Immature natural killer cell (primary cell): ENCODE results near the gene LATS2. TPM values are rescaled to one million over a fixed set of nuclear protein-coding genes. Genes with fewer than 3 reads are reported as not detected.

Experiments used
- DNase-seq, 3 donors: peaks; one replicate each; pipeline ENCODE4 v3.0.0; 2022; ENCODE audit warnings: mixed read lengths in 1 of 3
- H3K27ac Mint-ChIP-seq, 6 donors: one replicate each; pipeline ENCODE4 v1.8.0; 2020; ENCODE audit warnings: mixed read lengths in 6 of 6, mild to moderate bottlenecking in 5 of 6, inconsistent platforms in 4 of 6, moderate library complexity in 3 of 6
- H3K27me3 Mint-ChIP-seq, 3 donors: one replicate each; pipeline ENCODE4 v1.8.0; 2020 to 2021; ENCODE audit warnings: low read depth in 3 of 3, mild to moderate bottlenecking in 3 of 3, mixed read lengths in 3 of 3, moderate library complexity in 3 of 3, inconsistent platforms in 1 of 3
- H3K36me3 Mint-ChIP-seq, 3 donors: one replicate each; pipeline ENCODE4 v1.8.0; 2020; ENCODE audit warnings: mixed read lengths in 3 of 3, inconsistent platforms in 2 of 3, mild to moderate bottlenecking in 2 of 3
- H3K4me1 Mint-ChIP-seq, 2 donors: one replicate each; pipeline ENCODE4 v1.8.0; 2020; ENCODE audit warnings: inconsistent platforms in 2 of 2, mild to moderate bottlenecking in 2 of 2, mixed read lengths in 2 of 2, moderate library complexity in 1 of 2
- H3K4me3 Mint-ChIP-seq, 5 donors: one replicate each; pipeline ENCODE4 v1.8.0; 2020; ENCODE audit warnings: mild to moderate bottlenecking in 5 of 5, mixed read lengths in 5 of 5, inconsistent platforms in 3 of 5, moderate library complexity in 3 of 5
- H3K9me3 Mint-ChIP-seq, 6 donors: one replicate each; pipeline ENCODE4 v1.8.0; 2020; ENCODE audit warnings: mild to moderate bottlenecking in 6 of 6, mixed read lengths in 6 of 6, inconsistent platforms in 4 of 6, moderate library complexity in 3 of 6
- polyA plus RNA-seq, 3 donors: library from polyadenylated mRNA; unstranded; fragments of 300-500 nt; fragmentation: Illumina TruSeq; gene quantifications; one replicate each; pipeline ENCODE4 v1.2.3, GENCODE V29; 2021

LATS2 gene
- polyA plus RNA-seq, 3 donors from 2014 or later: 0.59 to 1.8 (median 1.3) TPM

DNA sequence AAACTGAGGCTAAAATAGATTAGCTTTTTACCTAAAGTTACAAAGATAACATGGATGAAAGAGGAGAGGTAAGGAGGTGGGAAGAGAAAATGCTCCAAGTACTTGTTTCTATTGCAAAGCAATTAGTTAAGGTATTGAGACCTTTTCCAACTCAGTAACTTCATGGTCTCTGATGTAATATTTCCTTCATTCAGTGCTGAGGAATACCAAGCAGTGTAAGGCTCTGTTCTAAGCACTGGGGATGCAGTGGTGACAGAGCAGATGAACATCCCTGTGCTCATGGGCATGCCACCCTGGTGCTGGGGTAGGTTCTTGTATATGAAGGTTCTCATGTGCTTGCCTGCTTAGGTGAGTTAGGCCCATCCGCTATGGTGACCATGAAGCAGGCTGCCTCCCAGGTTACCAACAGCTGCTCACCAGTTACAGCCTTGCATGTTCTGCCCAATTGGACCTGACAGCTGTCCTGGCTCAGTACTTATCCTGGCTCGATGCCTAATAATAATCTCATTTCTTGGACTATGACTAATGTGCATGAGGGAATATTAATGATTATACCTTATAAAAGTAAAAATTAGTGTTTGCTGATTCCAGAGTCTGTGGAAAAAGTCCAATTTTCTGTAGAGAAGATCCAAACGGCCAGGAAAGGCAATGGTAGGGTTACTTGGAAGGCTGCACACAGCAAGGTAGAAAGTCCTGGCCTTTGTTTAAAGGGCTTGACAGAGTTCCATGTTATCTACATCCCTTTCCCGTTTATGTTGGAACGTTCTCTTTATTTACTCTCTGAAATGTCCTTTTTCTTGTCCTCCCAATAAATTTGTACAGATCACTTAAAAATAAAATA, 48.3 kb downstream of the LATS2 start:
- H3K4me3 Mint-ChIP-seq: peak overlapping the region in 3 of 5 donors; percentile 39 to 62 (median 45)

DNA sequence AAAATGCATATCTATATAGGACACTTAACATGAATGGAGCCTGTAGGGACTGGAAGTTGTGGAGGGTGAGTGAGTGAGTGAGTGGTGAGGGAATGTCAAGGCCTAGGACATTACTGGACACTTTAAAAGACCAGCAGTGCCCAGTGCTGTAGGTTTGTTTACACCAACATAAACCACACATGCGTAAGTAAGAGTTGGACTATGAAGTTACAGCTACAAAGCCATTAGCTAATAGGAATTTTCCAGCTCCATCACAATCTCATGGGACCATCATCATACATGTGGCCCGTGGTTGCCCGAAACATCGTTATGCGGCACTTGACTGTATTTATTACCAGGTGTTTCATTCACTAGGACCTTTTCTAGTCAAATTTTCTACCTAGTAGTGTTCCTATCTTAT, 49.2 kb downstream of the LATS2 start:
- peak overlapping the region in 1 of 6 donors; percentile 46 for H3K27ac Mint-ChIP-seq

More for the DNA sequence above, 48.3 kb downstream of the LATS2 start:
- Mint-ChIP-seq H3K4me1 (peaks cover 62 to 83% of the 10 kb centered on the region in 2 donors), H3K9me3 (peaks cover 0 to 2% (median 0%) of the 10 kb centered on the region in 6 donors), H3K36me3 (no peaks in the 10 kb centered on the region), H3K27me3 (no peaks in the 10 kb centered on the region), H3K27ac (peak overlapping the region in 2 of 6 donors; percentile 28 to 46)
- DNase-seq: no peak

DNA sequence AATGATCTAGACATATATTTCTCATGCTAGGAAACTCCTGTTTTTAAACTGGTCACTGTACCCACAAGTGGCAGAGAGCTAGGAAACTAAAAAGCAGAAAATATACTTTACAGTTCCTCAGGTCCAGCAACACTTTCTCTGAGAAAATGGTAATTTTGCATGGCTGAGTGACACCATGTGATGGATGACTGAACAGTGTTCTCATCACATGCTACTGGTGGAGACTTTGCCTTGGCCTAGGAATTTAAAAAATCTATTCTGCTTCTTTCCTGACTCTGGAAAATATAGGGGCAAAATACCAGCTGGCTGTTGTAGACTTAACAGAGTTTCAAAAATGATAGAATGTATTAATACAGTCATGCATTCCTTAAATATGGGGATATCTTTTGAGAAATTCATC, 50.0 kb downstream of the LATS2 start:
- H3K4me1 Mint-ChIP-seq: peaks cover 45 to 66% of the 10 kb centered on the region in 2 donors
- no peak for DNase-seq
- H3K36me3 Mint-ChIP-seq: no peaks in the 10 kb centered on the region
- H3K27ac Mint-ChIP-seq: peak overlapping the region in 2 of 6 donors; percentile 48 to 65
- H3K27me3 Mint-ChIP-seq: no peaks in the 10 kb centered on the region
- H3K9me3 Mint-ChIP-seq: peaks cover 0 to 2% (median 0%) of the 10 kb centered on the region in 6 donors
- peak overlapping the region in 1 of 5 donors; percentile 43 for H3K4me3 Mint-ChIP-seq

More for the DNA sequence above, 49.2 kb downstream of the LATS2 start:
- no peaks in the 10 kb centered on the region for H3K27me3 Mint-ChIP-seq
- peaks cover 0 to 2% (median 0%) of the 10 kb centered on the region in 6 donors for H3K9me3 Mint-ChIP-seq
- no peak for DNase-seq
- H3K36me3 Mint-ChIP-seq: no peaks in the 10 kb centered on the region
- H3K4me1 Mint-ChIP-seq: peaks cover 53 to 74% of the 10 kb centered on the region in 2 donors
- H3K4me3 Mint-ChIP-seq: peak overlapping the region in 4 of 5 donors; percentile 39 to 63 (median 54)

DNA sequence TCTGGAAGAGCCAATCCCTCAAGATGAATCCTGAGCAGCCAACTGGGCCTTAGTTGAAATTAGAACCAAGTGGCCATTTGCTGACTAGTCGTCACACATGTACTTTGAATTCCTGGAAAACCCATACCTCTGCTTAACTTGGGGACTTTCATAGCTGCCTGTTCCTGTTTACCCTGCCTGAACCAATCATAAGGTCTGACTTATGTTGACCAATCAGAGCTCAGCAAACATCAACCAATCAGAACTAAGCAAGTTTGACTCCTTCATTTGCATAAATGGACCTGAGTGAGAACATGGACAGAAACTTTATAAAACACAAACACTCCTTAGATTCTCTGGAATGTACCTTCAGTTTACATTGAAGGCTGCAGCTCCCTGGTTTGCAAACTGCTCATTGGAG, 50.8 kb downstream of the LATS2 start:
- Mint-ChIP-seq H3K36me3 (no peaks in the 10 kb centered on the region), H3K9me3 (peaks cover 0 to 2% (median 0%) of the 10 kb centered on the region in 6 donors), H3K27me3 (no peaks in the 10 kb centered on the region), H3K27ac (peak overlapping the region in 4 of 6 donors; percentile 48 to 76 (median 58)), H3K4me1 (peaks cover 44 to 68% of the 10 kb centered on the region in 2 donors), H3K4me3 (peak overlapping the region in 3 of 5 donors; percentile 7 to 45 (median 19))
- peak in 1 of 3 donors; percentile 10 for DNase-seq

DNA sequence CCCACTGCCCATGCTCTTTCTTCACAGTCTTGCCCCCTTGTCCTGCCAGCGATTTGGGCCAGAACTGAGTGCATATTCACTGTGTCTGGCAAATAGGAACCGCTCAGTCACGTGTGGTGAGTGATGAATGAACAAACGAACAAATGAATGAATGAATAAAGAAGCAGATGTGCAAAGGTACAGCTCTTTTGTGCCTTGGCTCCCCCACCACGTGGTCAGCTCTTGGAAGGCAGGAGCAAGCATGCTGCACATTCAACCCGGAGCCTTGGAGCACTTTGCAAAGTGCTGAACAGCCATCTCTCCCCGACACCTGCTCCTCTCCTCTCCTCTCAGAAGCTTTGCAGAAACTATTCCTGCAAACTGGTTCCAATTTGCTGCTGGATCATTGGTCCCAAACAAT, 52.4 kb downstream of the LATS2 start:
- H3K4me1 Mint-ChIP-seq: peaks cover 40 to 74% of the 10 kb centered on the region in 2 donors

DNA sequence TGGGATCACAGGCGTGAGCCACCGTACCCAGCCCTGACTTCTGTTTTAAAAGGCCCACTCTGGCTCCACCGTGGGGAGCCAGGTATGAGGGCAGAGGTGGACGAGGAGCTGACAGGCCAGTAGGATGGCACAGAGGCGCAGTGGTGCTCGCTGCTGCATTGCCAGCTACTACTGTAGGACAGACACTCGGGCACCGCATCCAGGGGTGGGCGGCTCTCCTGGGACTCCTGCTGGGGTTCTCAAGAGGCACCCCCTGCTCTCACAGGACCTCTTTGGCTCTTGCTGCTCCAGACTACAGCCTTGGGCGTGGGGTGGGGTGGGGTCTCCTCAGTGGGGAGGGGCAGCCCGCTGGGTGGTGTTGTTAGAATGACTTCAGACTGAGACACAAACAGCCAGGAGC, 53.4 kb downstream of the LATS2 start:
- no peak overlapping the region for H3K27ac Mint-ChIP-seq
- H3K36me3 Mint-ChIP-seq: no peaks in the 10 kb centered on the region
- no peak for DNase-seq
- H3K27me3 Mint-ChIP-seq: peaks cover 0 to 2% (median 1%) of the 10 kb centered on the region in 3 donors
- H3K4me1 Mint-ChIP-seq: peaks cover 38 to 64% of the 10 kb centered on the region in 2 donors
- no peak overlapping the region for H3K4me3 Mint-ChIP-seq
- H3K9me3 Mint-ChIP-seq: no peaks in the 10 kb centered on the region

More for the DNA sequence above, 52.4 kb downstream of the LATS2 start:
- DNase-seq: no peak
- H3K27me3 Mint-ChIP-seq: peaks cover 0 to 2% (median 1%) of the 10 kb centered on the region in 3 donors
- H3K9me3 Mint-ChIP-seq: no peaks in the 10 kb centered on the region
- no peaks in the 10 kb centered on the region for H3K36me3 Mint-ChIP-seq
- H3K4me3 Mint-ChIP-seq: no peak overlapping the region
- peak overlapping the region in 2 of 6 donors; percentile 4 to 23 for H3K27ac Mint-ChIP-seq

DNA sequence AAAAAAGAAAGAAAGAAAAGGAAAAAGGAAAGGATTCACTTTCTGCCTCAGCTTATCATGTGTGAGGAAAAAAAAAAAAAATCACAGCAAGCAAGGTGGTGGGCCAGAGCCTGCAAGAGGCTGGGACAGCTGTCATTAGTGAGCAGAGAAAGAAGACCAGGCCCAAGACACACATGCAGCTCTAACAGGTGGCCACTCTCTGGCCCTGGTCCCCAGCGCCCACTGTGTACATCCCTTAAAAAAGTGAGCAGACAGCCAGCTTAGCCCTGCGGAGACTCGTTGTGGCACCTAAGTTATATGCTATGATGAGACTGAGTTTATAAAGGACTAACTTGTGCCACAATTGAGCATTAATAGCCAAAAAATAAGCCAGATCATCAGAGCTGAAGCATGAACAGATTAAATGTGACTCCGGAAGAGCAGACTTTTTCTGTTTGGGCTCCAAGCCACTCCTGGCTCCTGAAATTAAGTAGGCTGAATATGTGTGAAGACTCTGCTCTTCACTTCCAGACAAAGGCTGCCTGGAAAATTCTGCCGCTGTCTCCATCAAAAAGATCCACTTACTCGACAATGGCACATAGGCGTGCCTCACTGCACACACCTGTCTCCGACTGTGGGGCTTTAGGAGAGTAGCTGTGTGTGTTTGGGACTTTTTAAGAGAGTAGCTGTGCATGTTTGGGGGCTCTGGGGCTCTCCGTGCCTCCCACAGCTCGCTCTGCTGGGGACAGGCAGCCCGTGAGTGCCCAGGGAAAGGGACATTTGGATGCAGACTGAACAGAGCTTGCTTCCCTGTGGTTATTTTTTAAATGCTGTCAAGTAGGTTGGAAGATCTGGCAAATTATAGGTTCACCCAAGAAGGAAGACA, 55.0 kb downstream of the LATS2 start:
- Mint-ChIP-seq H3K27ac (no peak overlapping the region), H3K4me1 (peaks cover 24 to 49% of the 10 kb centered on the region in 2 donors), H3K4me3 (no peak overlapping the region), H3K36me3 (peaks cover 0 to 1% (median 0%) of the 10 kb centered on the region in 3 donors), H3K9me3 (no peaks in the 10 kb centered on the region), H3K27me3 (peaks cover 0 to 2% (median 1%) of the 10 kb centered on the region in 3 donors)
- no peak for DNase-seq

DNA sequence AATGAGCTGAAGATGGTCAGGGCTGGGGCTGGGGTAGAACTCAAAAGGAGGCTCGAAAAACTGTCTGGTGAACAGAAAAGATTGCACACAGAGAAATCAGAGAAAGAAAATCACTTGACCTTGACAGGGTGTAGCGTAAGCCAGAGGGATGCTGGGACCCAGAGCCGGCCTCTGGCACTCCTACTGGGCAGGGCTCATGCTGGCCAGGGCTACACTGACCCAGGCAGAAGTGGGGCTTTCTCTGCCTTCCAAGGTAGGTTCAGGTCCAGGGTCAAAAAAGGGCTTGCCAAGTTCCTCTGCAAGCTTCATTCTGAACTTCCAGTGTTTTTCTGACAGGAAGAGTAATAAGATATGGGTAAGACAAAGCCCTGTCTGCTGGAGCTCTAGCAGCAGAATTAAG, 56.2 kb downstream of the LATS2 start:
- peak overlapping the region in 1 of 6 donors; percentile 39 for H3K27ac Mint-ChIP-seq
- peaks cover 0 to 2% (median 1%) of the 10 kb centered on the region in 3 donors for H3K27me3 Mint-ChIP-seq
- peaks cover 12 to 43% of the 10 kb centered on the region in 2 donors for H3K4me1 Mint-ChIP-seq
- H3K9me3 Mint-ChIP-seq: no peaks in the 10 kb centered on the region
- no peak for DNase-seq
- H3K36me3 Mint-ChIP-seq: peaks cover 0 to 4% (median 0%) of the 10 kb centered on the region in 3 donors
- H3K4me3 Mint-ChIP-seq: no peak overlapping the region

DNA sequence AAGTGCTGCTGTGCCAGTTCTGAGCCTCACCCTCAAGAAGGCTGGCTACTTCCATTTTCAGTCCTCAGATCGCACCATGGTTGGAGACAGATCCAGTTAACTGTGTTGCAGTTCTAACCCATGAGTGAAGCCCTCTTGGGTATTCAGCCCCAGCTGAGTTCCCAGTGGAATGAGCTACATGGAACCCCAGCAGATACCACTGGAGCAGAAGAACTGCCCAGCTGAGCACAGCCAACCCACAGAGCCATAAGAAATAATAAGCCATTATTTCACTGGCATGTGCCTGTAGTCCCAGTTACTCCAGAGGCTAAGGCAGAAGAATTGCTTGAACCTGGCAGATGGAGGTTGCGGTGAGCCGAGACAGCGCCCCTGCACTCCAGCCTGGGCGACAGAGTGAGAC, 59.9 kb downstream of the LATS2 start:
- H3K27ac Mint-ChIP-seq: no peak overlapping the region
- H3K4me1 Mint-ChIP-seq: peaks cover 6 to 23% of the 10 kb centered on the region in 2 donors
- peaks cover 0 to 2% (median 1%) of the 10 kb centered on the region in 3 donors for H3K27me3 Mint-ChIP-seq
- no peak for DNase-seq
- H3K36me3 Mint-ChIP-seq: peaks cover 0 to 4% (median 0%) of the 10 kb centered on the region in 3 donors
- H3K9me3 Mint-ChIP-seq: no peaks in the 10 kb centered on the region
- H3K4me3 Mint-ChIP-seq: no peak overlapping the region

DNA sequence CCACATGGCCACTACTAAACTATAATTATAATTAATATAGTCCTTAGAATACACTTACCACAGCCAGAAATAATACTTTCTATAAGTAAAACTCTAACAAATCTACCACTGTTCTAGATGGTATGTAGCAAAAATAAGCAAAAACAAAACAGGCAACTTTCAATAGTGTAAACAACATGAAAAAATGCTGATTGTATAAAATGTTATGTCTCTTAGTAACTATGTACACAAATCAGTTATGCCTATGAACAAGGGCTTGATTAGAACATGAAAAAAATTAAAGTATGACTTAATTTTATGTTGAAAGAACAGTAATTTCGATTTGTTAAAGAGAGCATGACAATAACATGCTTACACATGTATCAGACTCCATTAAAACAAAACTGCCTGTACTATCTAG, 60.7 kb downstream of the LATS2 start:
- Mint-ChIP-seq H3K27me3 (peaks cover 0 to 4% (median 1%) of the 10 kb centered on the region in 3 donors), H3K9me3 (no peaks in the 10 kb centered on the region), H3K27ac (peak overlapping the region in 2 of 6 donors; percentile 35 to 40), H3K4me1 (peaks cover 12 to 23% of the 10 kb centered on the region in 2 donors), H3K4me3 (no peak overlapping the region), H3K36me3 (peaks cover 0 to 4% (median 0%) of the 10 kb centered on the region in 3 donors)
- no peak for DNase-seq

DNA sequence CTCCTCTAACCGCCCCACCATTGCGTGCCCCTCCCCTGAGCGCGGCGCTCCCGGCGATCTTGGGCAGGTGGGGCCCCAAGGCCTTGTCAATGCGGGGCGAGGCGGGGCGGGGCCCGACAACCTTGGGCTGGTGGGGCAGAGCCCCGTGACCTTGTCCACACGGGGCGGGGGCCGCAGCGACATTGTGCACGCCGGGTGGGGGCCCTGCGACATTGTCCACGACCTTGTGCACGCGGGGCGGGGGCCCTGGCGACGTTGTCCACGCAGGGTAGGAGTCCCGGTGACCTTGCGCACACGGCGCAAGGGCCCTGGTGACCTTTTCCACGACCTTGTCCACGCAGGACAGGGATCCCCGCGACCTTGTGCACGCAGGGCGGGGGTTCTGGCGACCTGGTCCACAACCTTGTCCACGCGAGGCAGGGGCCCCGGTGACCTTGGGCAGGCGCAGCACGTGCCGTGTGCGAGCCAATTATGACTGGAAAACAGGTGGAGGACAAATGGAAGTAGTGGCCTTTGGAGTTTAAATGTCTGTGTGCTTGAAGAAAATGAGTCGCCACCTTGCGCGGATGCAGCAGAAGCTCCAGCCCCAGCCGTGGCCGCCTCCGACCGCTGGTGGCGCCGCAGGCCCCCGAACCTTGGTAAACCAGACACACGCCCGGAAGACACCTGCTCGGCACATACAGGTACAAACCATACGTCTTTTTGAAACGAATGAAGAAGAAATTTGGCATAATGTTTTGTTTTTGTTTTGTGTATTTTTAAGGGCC, 62.6 kb downstream of the LATS2 start:
- peaks cover 0 to 7% (median 0%) of the 10 kb centered on the region in 3 donors for H3K36me3 Mint-ChIP-seq
- H3K4me1 Mint-ChIP-seq: peaks cover 17 to 27% of the 10 kb centered on the region in 2 donors

DNA sequence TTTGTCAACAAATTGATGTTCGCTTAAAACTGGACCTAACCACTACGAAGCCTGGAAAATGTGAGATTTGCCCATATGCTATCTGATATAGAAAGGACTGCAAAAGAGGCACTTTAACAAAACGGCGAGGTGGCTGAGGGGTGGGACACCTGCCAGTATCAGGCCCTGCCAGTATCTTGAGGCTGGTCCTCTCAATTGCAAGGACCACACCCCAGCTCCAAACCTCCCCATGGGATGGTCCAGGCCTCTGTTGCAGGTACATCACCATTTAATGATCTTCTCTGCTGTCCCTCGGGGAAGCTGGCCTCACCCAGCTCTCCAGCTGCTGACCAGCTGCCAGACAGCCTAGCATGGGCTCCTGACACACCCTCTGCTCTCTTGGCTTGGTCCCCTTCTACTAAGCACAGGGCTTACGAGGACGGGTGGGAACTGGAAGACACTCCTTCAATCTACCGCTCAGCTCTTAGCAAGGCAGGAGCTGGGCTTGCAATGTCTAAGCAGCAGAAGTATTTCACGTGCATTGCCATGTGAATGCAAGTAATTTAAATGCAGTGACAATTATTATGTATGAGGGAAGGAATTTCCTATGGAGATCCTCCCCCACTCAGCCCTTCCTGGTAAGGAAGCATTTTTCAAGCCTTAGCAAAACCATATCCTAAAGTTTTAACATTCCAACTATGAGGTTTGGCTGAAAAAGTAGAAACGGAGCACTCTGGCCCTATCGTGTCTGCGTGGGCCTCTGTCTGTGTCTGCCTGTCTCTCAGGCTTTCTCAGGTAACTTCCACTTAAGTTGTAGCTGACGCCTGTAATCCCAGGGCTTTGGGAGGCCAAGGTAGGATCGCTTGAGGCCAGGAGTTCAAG, 63.9 kb downstream of the LATS2 start:
- Mint-ChIP-seq H3K36me3 (peaks cover 0 to 10% (median 0%) of the 10 kb centered on the region in 3 donors), H3K27ac (no peak overlapping the region), H3K4me3 (no peak overlapping the region), H3K27me3 (peaks cover 0 to 3% (median 0%) of the 10 kb centered on the region in 3 donors), H3K9me3 (no peaks in the 10 kb centered on the region), H3K4me1 (peaks cover 23 to 35% of the 10 kb centered on the region in 2 donors)
- no peak for DNase-seq

More for the DNA sequence above, 62.6 kb downstream of the LATS2 start:
- H3K27me3 Mint-ChIP-seq: peaks cover 0 to 2% (median 0%) of the 10 kb centered on the region in 3 donors
- no peak overlapping the region for H3K27ac Mint-ChIP-seq
- no peaks in the 10 kb centered on the region for H3K9me3 Mint-ChIP-seq
- no peak for DNase-seq
- no peak overlapping the region for H3K4me3 Mint-ChIP-seq
